Right lobe of liver (tissue), 4 donors: ENCODE data around the gene CACNA2D3.

ENCODE experiments used
- CTCF ChIP-seq, 4 donors: fragments of 200-600 bp in 3 of 4; fragments of 450-650 bp in 1 of 4; IDR thresholded peaks; one replicate each; pipeline versions ENCODE4 v1.5.1 to v1.8.0; 2016 to 2022; ENCODE audit warnings: antibody characterized with exemption in 4 of 4, mild to moderate bottlenecking in 2 of 4
- POLR2A ChIP-seq: fragments of 450-650 bp; IDR thresholded peaks from one replicate; pipeline ENCODE4 v1.6.1; 2017; ENCODE audit warnings: antibody characterized with exemption, mild to moderate bottlenecking
- donor health status: DM: no; HTN: no; CAD: no.
- donor health status: DM: no; HTN: no; CAD: no.
- donor health status: DM: no; HTN: yes; CAD: no.

GRCh38 chr3:54296531-54296930 is 174.2 kb downstream of the CACNA2D3 start:
- TF ChIP-seq CTCF (IDR thresholded peaks at IDR 0.05) (no peak), POLR2A (no peak)
